RKO (cell line): ENCODE results near the gene ISG15.
"Not testable (repeated sequence)": the region's sequence is repeated elsewhere in the genome, so short reads cannot be mapped to it uniquely, and the experiment has no call there.

Experiments
- DNase-seq: peaks from one replicate; pipeline ENCODE4 v3.0.0-alpha.2; 2016; ENCODE audit warnings: low spot score

Gene ISG15

DNA sequence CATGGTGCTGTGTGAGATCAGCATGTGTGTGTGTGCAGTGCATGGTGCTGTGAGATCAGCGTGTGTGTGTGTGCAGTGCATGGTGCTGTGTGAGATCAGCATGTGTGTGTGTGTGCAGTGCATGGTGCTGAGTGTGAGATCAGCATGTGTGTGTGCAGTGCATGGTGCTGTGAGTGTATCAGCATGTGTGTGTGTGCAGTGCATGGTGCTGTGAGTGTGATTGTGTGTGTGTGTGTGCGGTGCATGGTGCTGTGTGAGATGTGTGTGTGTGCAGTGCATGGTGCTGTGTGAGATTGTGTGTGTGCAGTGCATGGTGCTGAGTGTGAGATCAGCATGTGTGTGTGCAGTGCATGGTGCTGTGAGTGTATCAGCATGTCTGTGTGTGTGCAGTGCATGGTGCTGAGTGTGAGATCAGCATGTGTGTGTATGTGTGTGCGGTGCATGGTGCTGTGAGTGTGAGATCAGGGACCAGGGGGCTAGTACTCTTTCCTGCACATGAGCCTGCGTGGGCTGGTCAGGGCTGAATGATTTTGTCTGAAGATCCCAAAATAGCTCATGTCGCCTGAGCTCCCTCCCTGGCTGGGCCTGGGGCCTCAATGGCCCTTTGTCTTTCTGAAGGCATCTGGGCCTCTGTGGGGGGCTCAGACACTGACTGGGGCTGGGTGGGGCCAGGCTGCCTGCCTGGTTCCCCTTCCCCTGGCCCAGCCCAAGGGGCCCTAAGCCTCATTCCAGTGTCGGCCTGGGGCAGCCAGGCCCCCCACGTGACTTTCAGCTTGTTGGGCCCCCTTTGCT, 17.8 kb downstream of the ISG15 start:
- DNase-seq = not testable (repeated sequence)

DNA sequence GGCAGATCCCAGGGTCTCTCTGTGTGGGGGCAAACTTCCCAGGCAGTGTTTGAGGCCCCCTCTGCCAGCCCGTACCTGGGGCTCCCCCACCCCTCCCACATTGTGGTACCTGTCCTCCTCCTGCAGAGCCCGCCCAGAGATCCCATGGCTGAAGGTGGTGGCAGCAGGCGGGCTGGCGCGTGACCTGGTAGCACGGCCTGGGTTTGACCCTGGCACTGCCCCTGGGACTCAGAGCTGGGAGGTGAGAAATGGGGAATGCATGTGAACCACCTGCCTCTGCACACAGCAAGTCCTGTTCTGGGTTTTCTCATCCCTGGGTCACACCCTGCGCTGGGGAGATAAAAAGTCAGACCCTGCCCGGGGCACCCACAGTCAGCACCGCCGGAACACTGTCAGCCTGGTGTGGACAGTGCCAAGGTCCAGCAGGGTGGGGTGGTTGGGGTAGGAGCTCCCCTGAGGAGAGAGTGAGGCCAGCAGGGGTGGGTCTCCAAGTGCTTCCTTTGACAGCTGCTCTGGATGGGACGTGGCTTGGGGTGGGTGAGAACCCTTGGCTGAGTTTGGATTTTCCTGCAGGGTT, 18.4 kb downstream of the ISG15 start:
- DNase-seq = no peak

DNA sequence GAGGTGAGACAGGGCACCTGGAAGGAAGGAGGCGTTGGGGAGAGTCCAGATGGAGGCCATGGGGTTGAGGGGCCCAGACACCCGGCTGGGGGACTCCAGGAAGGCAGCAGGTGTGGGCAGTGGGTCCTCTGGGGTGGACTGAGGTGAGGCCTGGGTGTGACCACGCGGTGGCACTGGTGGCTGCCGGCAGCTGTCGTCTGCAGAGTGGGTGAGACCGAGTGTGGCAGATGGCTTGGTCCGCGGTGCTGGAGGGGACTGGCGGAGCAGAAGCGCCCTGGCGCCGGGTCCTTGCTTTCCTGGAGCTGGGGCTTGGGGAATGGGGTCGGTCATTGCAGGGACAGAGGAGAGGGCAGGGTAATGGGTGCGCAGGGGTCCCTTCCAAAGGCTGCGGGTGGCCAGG, 19.1 kb downstream of the ISG15 start:
- DNase-seq = no peak

- no peak for DNase-seq
Measured at GRCh38 chr1:1033009-1033587, 19.8 kb downstream of the ISG15 start.

- DNase-seq = no peak
Measured at GRCh38 chr1:1033731-1034438, 20.6 kb downstream of the ISG15 start.

DNA sequence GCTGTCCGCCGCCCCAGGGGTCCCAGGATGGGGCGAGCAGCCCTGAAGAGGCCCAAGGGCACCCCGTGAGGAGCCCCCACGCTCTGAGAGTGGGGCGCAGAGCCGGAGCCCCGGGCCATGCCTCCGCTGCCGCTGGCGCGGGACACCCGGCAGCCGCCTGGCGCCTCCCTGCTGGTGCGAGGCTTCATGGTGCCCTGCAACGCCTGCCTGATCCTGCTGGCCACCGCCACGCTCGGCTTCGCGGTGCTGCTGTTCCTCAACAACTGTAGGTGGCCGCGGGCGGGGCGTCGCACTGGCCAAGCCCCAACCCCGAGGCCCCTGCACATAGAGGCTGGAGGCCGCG, 21.1 kb downstream of the ISG15 start:
- no peak for DNase-seq

GRCh38 chr1:1035291-1035943, 22.1 kb downstream of the ISG15 start:
- DNase-seq = no peak

GRCh38 chr1:1037366-1038327, 24.4 kb downstream of the ISG15 start:
- DNase-seq = no peak

- no peak for DNase-seq
Measured at GRCh38 chr1:1038694-1039093, 25.4 kb downstream of the ISG15 start.

DNA sequence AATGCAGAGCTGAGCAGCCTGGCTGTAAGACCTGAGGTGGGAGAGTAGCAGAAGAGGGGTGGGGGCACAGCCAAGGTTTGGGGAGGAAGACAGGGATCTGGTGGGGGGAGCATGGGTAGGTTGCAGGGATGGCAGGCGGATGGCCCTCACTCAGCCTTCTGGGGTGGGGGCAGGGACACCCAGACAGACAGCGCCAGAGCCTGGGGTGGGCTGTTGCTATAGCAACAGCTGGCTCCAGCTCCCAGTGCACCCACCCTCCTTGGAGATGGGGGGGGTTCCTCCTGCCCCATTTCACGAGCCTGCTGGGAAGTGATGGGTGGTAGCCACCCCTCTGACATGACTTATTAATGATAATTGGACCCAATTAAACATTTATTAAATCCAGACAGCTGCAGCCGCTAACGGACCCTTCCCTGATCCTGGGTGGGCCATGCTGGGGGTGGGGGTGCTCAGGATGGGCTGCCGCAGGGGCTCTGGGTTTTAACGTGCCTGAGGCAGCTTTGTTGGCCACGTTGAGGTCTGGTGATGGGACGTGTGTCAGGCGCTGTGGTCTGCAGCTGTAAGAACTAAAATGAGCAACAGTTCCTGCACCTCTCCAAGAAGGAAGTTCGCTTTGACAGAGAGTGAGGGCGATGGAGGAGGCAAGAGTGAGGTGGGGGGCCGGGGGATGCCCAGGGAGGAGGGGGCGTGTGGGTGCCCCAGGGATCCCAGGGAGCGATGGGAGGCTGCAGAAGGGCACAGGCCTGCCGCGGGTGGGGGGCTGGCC, 26.0 kb downstream of the ISG15 start:
- DNase-seq = no peak

DNA sequence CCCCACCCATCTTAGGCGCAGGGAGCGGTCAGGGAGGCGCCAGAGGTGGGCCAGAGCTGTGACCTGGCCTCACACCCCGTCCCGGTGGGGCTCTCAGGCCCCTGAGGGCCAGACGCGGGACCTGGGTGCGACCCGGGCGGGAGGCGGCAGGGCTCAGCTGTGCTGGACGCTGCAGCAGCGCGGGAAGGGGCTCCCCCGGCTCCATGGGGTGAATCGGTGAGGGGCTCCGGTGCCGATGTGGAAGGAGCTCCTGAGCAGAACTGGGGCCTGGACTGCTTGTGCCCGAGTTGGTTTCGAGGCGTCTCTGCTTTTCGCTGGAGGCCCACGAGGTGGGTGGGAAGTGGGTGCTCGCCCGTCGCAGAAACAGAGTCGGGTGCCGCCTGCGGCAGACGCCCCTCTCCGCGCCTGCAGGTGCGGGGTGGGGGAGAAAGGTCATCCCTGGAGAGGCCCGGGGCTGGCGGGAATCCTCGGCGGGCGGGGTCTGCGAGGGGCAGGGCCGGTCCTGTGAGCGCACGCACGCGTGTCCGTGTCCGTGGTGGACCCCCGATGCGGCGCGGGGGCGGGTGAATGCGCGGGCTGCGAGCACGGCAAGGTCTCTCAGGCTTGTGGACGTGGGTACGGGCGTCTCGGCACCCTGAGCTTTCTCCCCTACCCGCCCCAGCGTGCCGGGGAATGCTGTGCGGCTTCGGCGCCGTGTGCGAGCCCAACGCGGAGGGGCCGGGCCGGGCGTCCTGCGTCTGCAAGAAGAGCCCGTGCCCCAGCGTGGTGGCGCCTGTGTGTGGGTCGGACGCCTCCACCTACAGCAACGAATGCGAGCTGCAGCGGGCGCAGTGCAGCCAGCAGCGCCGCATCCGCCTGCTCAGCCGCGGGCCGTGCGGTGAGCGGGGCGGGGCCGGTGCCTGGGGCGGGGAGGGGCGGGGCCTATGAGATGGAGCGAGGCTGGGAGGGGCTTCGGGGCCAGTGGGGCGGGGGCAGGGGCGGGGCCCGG, 27.0 kb downstream of the ISG15 start:
- no peak for DNase-seq

GRCh38 chr1:1041092-1041523, 27.8 kb downstream of the ISG15 start:
- DNase-seq = no peak

DNA sequence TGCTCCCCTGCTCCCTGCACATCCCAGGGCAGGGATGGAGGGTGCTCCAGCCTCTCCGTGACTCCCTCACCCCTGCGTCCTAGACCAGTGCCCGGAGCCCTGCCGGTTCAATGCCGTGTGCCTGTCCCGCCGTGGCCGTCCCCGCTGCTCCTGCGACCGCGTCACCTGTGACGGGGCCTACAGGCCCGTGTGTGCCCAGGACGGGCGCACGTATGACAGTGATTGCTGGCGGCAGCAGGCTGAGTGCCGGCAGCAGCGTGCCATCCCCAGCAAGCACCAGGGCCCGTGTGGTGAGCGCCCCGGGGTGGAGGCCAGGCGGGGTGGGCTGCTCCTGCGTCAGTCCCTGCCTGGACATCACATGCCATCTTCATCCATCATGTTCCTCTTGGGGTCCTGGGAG, 28.6 kb downstream of the ISG15 start:
- no peak for DNase-seq

GRCh38 chr1:1042835-1043234, 29.5 kb downstream of the ISG15 start:
- DNase-seq = no peak

DNA sequence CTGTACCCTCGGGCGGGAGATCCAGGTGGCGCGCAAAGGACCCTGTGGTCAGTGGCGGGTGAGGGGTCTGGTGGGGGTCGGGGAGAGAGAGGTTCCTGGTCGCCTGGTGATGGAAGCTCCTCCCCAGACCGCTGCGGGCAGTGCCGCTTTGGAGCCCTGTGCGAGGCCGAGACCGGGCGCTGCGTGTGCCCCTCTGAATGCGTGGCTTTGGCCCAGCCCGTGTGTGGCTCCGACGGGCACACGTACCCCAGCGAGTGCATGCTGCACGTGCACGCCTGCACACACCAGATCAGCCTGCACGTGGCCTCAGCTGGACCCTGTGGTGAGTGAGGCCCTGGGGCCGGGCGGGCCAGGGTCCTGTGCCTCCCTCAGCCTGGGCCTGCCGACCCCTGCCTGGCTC, 30.1 kb downstream of the ISG15 start:
- DNase-seq = no peak

DNA sequence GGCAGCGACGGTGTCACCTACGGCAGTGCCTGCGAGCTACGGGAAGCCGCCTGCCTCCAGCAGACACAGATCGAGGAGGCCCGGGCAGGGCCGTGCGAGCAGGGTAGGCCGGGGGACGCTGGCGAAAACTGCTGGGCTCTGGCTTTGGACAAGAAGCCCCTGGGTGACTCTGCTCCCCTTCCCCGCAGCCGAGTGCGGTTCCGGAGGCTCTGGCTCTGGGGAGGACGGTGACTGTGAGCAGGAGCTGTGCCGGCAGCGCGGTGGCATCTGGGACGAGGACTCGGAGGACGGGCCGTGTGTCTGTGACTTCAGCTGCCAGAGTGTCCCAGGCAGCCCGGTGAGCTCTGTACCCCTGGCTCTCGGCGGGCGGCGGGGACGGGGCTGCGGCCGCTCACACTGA, 30.6 kb downstream of the ISG15 start:
- DNase-seq = no peak

- no peak for DNase-seq
Measured at GRCh38 chr1:1044455-1045078, 31.3 kb downstream of the ISG15 start.

DNA sequence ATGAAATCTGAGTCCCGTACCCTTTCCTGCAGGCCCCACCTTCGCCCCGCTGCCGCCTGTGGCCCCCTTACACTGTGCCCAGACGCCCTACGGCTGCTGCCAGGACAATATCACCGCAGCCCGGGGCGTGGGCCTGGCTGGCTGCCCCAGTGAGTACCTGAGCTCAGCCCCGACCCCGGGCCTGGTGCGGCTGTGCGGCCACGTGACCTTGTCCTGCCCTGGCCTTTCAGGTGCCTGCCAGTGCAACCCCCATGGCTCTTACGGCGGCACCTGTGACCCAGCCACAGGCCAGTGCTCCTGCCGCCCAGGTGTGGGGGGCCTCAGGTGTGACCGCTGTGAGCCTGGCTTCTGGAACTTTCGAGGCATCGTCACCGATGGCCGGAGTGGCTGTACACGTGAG, 31.8 kb downstream of the ISG15 start:
- no peak for DNase-seq

- DNase-seq = no peak
Measured at GRCh38 chr1:1046243-1046642, 32.9 kb downstream of the ISG15 start.
